A549 (cell line): ENCODE data around the gene SLC17A9. TPM values are rescaled to one million over a fixed set of nuclear protein-coding genes. Genes with fewer than 3 reads are reported as not detected.

Source experiments
- ATAC-seq, 2 experiments: fragments of 200-7000 bp in 1 of 2; fragments of >200 bp in 1 of 2; cut with Nextera tagmentation in 1 of 2; cut with Tn5 transposase in 1 of 2; 3 replicates each; pipeline versions ENCODE4 v1.8.0 to v1.9.1; 2018 to 2020; ENCODE audit warnings: mild to moderate bottlenecking in 1 of 2, moderate library complexity in 1 of 2
- CTCF ChIA-PET: fragments of 300-600 bp; sonication (Branson Sonifier 250); formaldehyde crosslinking; extraction: SDS; loops from one replicate; lab custom pipeline; 2021; ENCODE audit warnings: antibody characterized with exemption, inconsistent platforms; lab: Yijun Ruan, JAX
- POLR2A ChIA-PET: fragments of 350-600 bp; formaldehyde crosslinking; extraction: SDS; loops from one replicate; lab custom pipeline; 2021; ENCODE audit warnings: antibody characterized with exemption, inconsistent platforms; lab: Yijun Ruan, JAX
- DNase-seq, 2 experiments: peaks; one replicate each; pipeline versions ENCODE4 v3.0.0 to v3.0.0-alpha.2; 2011 to 2016; ENCODE audit warnings: low read depth in 1 of 2, low spot score in 1 of 2
- FAIRE-seq: peaks from 2 replicates; lab custom pipeline; 2011; peaks lifted over from hg19 to GRCh38; lab: Jason Lieb, UNC
- H3K27ac ChIP-seq, 2 experiments: fragments of >200 bp; sonication (Bioruptor Twin); formaldehyde crosslinking; 3 replicates each; pipeline ENCODE4 v1.5.1; 2016 to 2017
- H3K4me1 ChIP-seq: fragments of >200 bp; sonication (Bioruptor Twin); formaldehyde crosslinking; 3 replicates; pipeline ENCODE4 v1.6.1; 2016
- H3K4me2 ChIP-seq: fragments of >200 bp; sonication (Bioruptor Twin); formaldehyde crosslinking; 3 replicates; pipeline ENCODE4 v1.6.1; 2016
- H3K4me3 ChIP-seq: fragments of >200 bp; sonication (Bioruptor Twin); formaldehyde crosslinking; 3 replicates; pipeline ENCODE4 v1.5.1; 2016
- H3K9me3 ChIP-seq: fragments of >200 bp; sonication (Bioruptor Twin); formaldehyde crosslinking; 3 replicates; pipeline ENCODE4 v1.6.1; 2016
- BHLHE40 ChIP-seq: IDR thresholded peaks from 2 replicates; pipeline ENCODE4 v1.6.1; 2012; ENCODE audit warnings: low read depth, low read length, inconsistent platforms
- CBX2 ChIP-seq: fragments of 200-600 bp; sonication (generic); IDR thresholded peaks from 2 replicates; pipeline ENCODE4 v1.6.1; 2016; ENCODE audit warnings: low read depth, mild to moderate bottlenecking, borderline replicate concordance
- CHD2 ChIP-seq: fragments of 150-350 bp; IDR thresholded peaks from 2 replicates; pipeline ENCODE4 v1.6.1; 2014; ENCODE audit warnings: low read length; ENCODE audit not compliant: partially characterized antibody
- CHD4 ChIP-seq: fragments of 200-600 bp; sonication (generic); IDR thresholded peaks from 2 replicates; pipeline ENCODE4 v1.6.1; 2016; ENCODE audit warnings: antibody characterized with exemption, mild to moderate bottlenecking, borderline replicate concordance
- CTCF ChIP-seq: fragments of >200 bp; sonication (Bioruptor Twin); formaldehyde crosslinking; IDR thresholded peaks from 3 replicates; pipeline ENCODE4 v1.5.1; 2016
- EHF ChIP-seq: fragments of 250-450 bp; sonication (Bioruptor Pico); IDR thresholded peaks from 2 replicates; pipeline ENCODE4 v1.5.0; 2020; ENCODE audit warnings: mild to moderate bottlenecking
- FOSB ChIP-seq: fragments of 250-450 bp; sonication (Bioruptor Pico); IDR thresholded peaks from 2 replicates; pipeline ENCODE4 v1.5.0; 2020; ENCODE audit warnings: mild to moderate bottlenecking, moderate library complexity
- HDAC2 ChIP-seq: fragments of 200-600 bp; sonication (generic); IDR thresholded peaks from 2 replicates; pipeline ENCODE4 v1.6.1; 2016
- HOXB13 ChIP-seq: fragments of 250-450 bp; sonication (Bioruptor Pico); IDR thresholded peaks from 2 replicates; pipeline ENCODE4 v1.5.0; 2020; ENCODE audit warnings: low read depth, mild to moderate bottlenecking, moderate library complexity
- JUNB ChIP-seq: fragments of >200 bp; sonication (Bioruptor Twin); formaldehyde crosslinking; IDR thresholded peaks from 2 replicates; pipeline ENCODE4 v1.6.1; 2016
- MAFK ChIP-seq: fragments of 450-650 bp; IDR thresholded peaks from 2 replicates; pipeline ENCODE4 v1.6.1; 2014; ENCODE audit not compliant: partially characterized antibody
- MYC ChIP-seq: IDR thresholded peaks from 2 replicates; pipeline ENCODE4 v1.6.1; 2012; ENCODE audit warnings: mild to moderate bottlenecking, inconsistent platforms, low read length, improper control_type of control experiment, borderline replicate concordance
- POLR2AphosphoS2 ChIP-seq: conservative IDR thresholded peaks from 2 replicates; pipeline ENCODE4 v1.6.1; 2012; ENCODE audit warnings: low read length, improper control_type of control experiment, inconsistent platforms
- RCOR1 ChIP-seq: fragments of 150-350 bp; IDR thresholded peaks from 2 replicates; pipeline ENCODE4 v1.6.1; 2014; ENCODE audit warnings: antibody characterized with exemption, low read length, low read depth
- SREBF2 ChIP-seq: fragments of 450-650 bp; IDR thresholded peaks from 2 replicates; pipeline ENCODE4 v1.6.1; 2014; ENCODE audit warnings: mild to moderate bottlenecking, moderate library complexity
- ZSCAN20 ChIP-seq: fragments of 250-450 bp; sonication (Bioruptor Pico); IDR thresholded peaks from 2 replicates; pipeline ENCODE4 v1.8.0; 2022; ENCODE audit warnings: mild to moderate bottlenecking, moderate library complexity
- WGBS: methylation state at CpG from one replicate; pipeline ENCODE4 v1.1.6; 2017; ENCODE audit errors: missing lambda C conversion rate; 5-methylcytosine and 5-hydroxymethylcytosine counted together
- polyA plus RNA-seq, 4 experiments: library from polyadenylated mRNA; depleted of rRNA in 3 of 4; stranded (reverse); fragments of >200 nt; fragmentation: RNase III in 1 of 4; extraction: RNeasy Plus Mini Kit Qiagen cat#74134 plus additional on column Dnase treatment in 1 of 4; gene quantifications; 2 replicates in 3 of 4; 3 replicates in 1 of 4; pipeline ENCODE4 v1.2.3, GENCODE V29; 2011 to 2017
- TF ChIP-seq, protein P1 (sequence below): fragments of 200-600 bp; sonication (generic); IDR thresholded peaks from 2 replicates; pipeline ENCODE4 v1.6.1; 2016; ENCODE audit warnings: antibody characterized with exemption, mild to moderate bottlenecking, moderate library complexity
- TF ChIP-seq, protein P2 (sequence below): fragments of 150-350 bp; IDR thresholded peaks from 2 replicates; pipeline ENCODE4 v1.6.1; 2014; ENCODE audit warnings: low read depth, mild to moderate bottlenecking, low read length
- TF ChIP-seq, protein P3 (sequence below): IDR thresholded peaks from 2 replicates; pipeline ENCODE4 v1.6.1; 2012
- TF ChIP-seq, protein P4 (sequence below): fragments of >200 bp; sonication (Bioruptor Twin); formaldehyde crosslinking; IDR thresholded peaks from 2 replicates; pipeline ENCODE4 v1.6.1; 2016

SLC17A9 gene
- polyA plus RNA-seq, 2 of the 4 experiments (the other 2 are of a cell fraction) = 0.05 TPM; not detected in 1

- Histone ChIP-seq H3K4me3 (no peak overlapping the region), H3K4me1 (peaks cover 9% of the 10 kb centered on the region; the same call in 2 of the 3 replicates), H3K4me2 (no peak overlapping the region), H3K27ac (no peak overlapping the region), H3K9me3 (peaks cover 8% of the 10 kb centered on the region; the same call in 2 of the 3 replicates)
- FAIRE-seq = no peak
- ChIA-PET POLR2A (no interaction called here), CTCF (interaction anchor here (0.7 to 5.5 kb wide), 7 partner anchors 11 to 356 kb away, joined by 3 to 19 read pairs (median 4); no protein-coding TSS in a partner anchor)
- no peak; a peak in 1 of 6 replicates for ATAC-seq
- no peak for DNase-seq
- 86% methylated on average over 9 of the region's 19 CpGs for WGBS
- no peak for TF ChIP-seq FOSB (CRISPR knock-in tag)
- no peak for TF ChIP-seq RCOR1
- TF ChIP-seq SREBF2 = no peak
- no peak for TF ChIP-seq ZSCAN20
- TF ChIP-seq, protein P1, sequence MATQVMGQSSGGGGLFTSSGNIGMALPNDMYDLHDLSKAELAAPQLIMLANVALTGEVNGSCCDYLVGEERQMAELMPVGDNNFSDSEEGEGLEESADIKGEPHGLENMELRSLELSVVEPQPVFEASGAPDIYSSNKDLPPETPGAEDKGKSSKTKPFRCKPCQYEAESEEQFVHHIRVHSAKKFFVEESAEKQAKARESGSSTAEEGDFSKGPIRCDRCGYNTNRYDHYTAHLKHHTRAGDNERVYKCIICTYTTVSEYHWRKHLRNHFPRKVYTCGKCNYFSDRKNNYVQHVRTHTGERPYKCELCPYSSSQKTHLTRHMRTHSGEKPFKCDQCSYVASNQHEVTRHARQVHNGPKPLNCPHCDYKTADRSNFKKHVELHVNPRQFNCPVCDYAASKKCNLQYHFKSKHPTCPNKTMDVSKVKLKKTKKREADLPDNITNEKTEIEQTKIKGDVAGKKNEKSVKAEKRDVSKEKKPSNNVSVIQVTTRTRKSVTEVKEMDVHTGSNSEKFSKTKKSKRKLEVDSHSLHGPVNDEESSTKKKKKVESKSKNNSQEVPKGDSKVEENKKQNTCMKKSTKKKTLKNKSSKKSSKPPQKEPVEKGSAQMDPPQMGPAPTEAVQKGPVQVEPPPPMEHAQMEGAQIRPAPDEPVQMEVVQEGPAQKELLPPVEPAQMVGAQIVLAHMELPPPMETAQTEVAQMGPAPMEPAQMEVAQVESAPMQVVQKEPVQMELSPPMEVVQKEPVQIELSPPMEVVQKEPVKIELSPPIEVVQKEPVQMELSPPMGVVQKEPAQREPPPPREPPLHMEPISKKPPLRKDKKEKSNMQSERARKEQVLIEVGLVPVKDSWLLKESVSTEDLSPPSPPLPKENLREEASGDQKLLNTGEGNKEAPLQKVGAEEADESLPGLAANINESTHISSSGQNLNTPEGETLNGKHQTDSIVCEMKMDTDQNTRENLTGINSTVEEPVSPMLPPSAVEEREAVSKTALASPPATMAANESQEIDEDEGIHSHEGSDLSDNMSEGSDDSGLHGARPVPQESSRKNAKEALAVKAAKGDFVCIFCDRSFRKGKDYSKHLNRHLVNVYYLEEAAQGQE = no peak
- no peak for TF ChIP-seq CHD4
- TF ChIP-seq, protein P2, sequence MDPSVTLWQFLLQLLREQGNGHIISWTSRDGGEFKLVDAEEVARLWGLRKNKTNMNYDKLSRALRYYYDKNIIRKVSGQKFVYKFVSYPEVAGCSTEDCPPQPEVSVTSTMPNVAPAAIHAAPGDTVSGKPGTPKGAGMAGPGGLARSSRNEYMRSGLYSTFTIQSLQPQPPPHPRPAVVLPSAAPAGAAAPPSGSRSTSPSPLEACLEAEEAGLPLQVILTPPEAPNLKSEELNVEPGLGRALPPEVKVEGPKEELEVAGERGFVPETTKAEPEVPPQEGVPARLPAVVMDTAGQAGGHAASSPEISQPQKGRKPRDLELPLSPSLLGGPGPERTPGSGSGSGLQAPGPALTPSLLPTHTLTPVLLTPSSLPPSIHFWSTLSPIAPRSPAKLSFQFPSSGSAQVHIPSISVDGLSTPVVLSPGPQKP = no peak
- no peak for TF ChIP-seq CTCF
- TF ChIP-seq, protein P3, sequence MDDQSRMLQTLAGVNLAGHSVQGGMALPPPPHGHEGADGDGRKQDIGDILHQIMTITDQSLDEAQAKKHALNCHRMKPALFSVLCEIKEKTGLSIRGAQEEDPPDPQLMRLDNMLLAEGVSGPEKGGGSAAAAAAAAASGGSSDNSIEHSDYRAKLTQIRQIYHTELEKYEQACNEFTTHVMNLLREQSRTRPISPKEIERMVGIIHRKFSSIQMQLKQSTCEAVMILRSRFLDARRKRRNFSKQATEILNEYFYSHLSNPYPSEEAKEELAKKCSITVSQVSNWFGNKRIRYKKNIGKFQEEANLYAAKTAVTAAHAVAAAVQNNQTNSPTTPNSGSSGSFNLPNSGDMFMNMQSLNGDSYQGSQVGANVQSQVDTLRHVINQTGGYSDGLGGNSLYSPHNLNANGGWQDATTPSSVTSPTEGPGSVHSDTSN = no peak
- no peak for TF ChIP-seq MYC
- no peak for TF ChIP-seq MAFK
- no peak for TF ChIP-seq BHLHE40
- no peak for TF ChIP-seq EHF (CRISPR knock-in tag)
- TF ChIP-seq, protein P4, sequence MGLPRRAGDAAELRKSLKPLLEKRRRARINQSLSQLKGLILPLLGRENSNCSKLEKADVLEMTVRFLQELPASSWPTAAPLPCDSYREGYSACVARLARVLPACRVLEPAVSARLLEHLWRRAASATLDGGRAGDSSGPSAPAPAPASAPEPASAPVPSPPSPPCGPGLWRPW = no peak
- TF ChIP-seq CHD2 = no peak
- TF ChIP-seq JUNB = no peak
- TF ChIP-seq POLR2AphosphoS2 = no peak
- no peak for TF ChIP-seq HOXB13 (CRISPR knock-in tag)
- TF ChIP-seq CBX2 = no peak
- no peak for TF ChIP-seq HDAC2
Observed at GRCh38 chr20:62952968-62953838, 694 bp downstream of the SLC17A9 start.
